SK-N-SH treated with all-trans-retinoic acid at 6 μM for 48 hours (cell line): ENCODE results near the gene OPRL1.

Experiments used
- ATAC-seq: fragments of 200-7000 bp; cut with Tn5 transposase; 3 replicates; pipeline ENCODE4 v1.9.1; 2020; ENCODE audit warnings: mild to moderate bottlenecking, moderate library complexity
- ARNTL ChIP-seq: fragments of 450-650 bp; formaldehyde crosslinking; IDR thresholded peaks from 2 replicates; pipeline ENCODE4 v1.5.0; 2020; ENCODE audit warnings: low read depth, mild to moderate bottlenecking, moderate library complexity, borderline replicate concordance
- BACH2 ChIP-seq: fragments of 250-450 bp; sonication (Bioruptor Pico); IDR thresholded peaks from 2 replicates; pipeline ENCODE4 v1.9.0; 2021; ENCODE audit warnings: mild to moderate bottlenecking, borderline replicate concordance
- CSDC2 ChIP-seq: fragments of 250-450 bp; sonication (Bioruptor Pico); IDR thresholded peaks from 2 replicates; pipeline ENCODE4 v1.5.0; 2020; ENCODE audit warnings: mild to moderate bottlenecking, moderate library complexity
- ESRRG ChIP-seq: fragments of 250-450 bp; sonication (Bioruptor Pico); IDR thresholded peaks from 2 replicates; pipeline ENCODE4 v1.6.1; 2021; ENCODE audit warnings: mild to moderate bottlenecking
- GLIS3 ChIP-seq: fragments of 250-450 bp; sonication (Bioruptor Pico); IDR thresholded peaks from 2 replicates; pipeline ENCODE4 v1.5.0; 2020; ENCODE audit warnings: mild to moderate bottlenecking, moderate library complexity
- ISL1 ChIP-seq: fragments of 250-450 bp; sonication (Bioruptor Pico); IDR thresholded peaks from 2 replicates; pipeline ENCODE4 v2.1.2; 2022; ENCODE audit warnings: mild to moderate bottlenecking, moderate library complexity
- OSR1 ChIP-seq: fragments of 250-450 bp; sonication (Bioruptor Pico); IDR thresholded peaks from 2 replicates; pipeline ENCODE4 v1.8.0; 2022; ENCODE audit warnings: moderate library complexity, mild to moderate bottlenecking, inconsistent platforms
- PPARA ChIP-seq: fragments of 250-450 bp; sonication (Bioruptor Pico); IDR thresholded peaks from 2 replicates; pipeline ENCODE4 v1.5.0; 2020; ENCODE audit warnings: mild to moderate bottlenecking, borderline replicate concordance
- RARB ChIP-seq: fragments of 250-450 bp; sonication (Bioruptor Pico); IDR thresholded peaks from 2 replicates; pipeline ENCODE4 v1.8.0; 2021; ENCODE audit warnings: mild to moderate bottlenecking, moderate library complexity
- TCF4 ChIP-seq: fragments of 250-450 bp; sonication (Bioruptor Pico); IDR thresholded peaks from 2 replicates; pipeline ENCODE4 v1.8.0; 2021; ENCODE audit warnings: mild to moderate bottlenecking, moderate library complexity, borderline replicate concordance
- TOX ChIP-seq: fragments of 250-450 bp; sonication (Bioruptor Pico); IDR thresholded peaks from 2 replicates; pipeline ENCODE4 v1.8.0; 2021; ENCODE audit warnings: mild to moderate bottlenecking, moderate library complexity, borderline replicate concordance
- ZC3H10 ChIP-seq: fragments of 250-450 bp; sonication (Bioruptor Pico); IDR thresholded peaks from 2 replicates; pipeline ENCODE4 v1.5.1; 2021; ENCODE audit warnings: mild to moderate bottlenecking, moderate library complexity
- ZFP3 ChIP-seq: fragments of 250-450 bp; sonication (Bioruptor Pico); IDR thresholded peaks from 2 replicates; pipeline ENCODE4 v1.5.0; 2020; ENCODE audit warnings: mild to moderate bottlenecking, moderate library complexity
- ZFP30 ChIP-seq: fragments of 450-650 bp; formaldehyde crosslinking; IDR thresholded peaks from 2 replicates; pipeline ENCODE4 v1.5.0; 2022; ENCODE audit warnings: mild to moderate bottlenecking, moderate library complexity
- ZNF70 ChIP-seq: fragments of 450-650 bp; formaldehyde crosslinking; IDR thresholded peaks from 2 replicates; pipeline ENCODE4 v1.5.0; 2020; ENCODE audit warnings: mild to moderate bottlenecking, moderate library complexity
- TF ChIP-seq, protein P1 (sequence below): fragments of 250-450 bp; sonication (Bioruptor Pico); IDR thresholded peaks from 2 replicates; pipeline ENCODE4 v1.8.0; 2020; ENCODE audit warnings: mild to moderate bottlenecking, moderate library complexity, borderline replicate concordance
- TF ChIP-seq, protein P2 (sequence below): fragments of 250-450 bp; sonication (Bioruptor Pico); IDR thresholded peaks from 2 replicates; pipeline ENCODE4 v1.5.1; 2020; ENCODE audit warnings: low read depth, mild to moderate bottlenecking, moderate library complexity
- TF ChIP-seq, protein P3 (sequence below): fragments of 250-450 bp; sonication (Bioruptor Pico); IDR thresholded peaks from 2 replicates; pipeline ENCODE4 v1.5.1; 2021; ENCODE audit warnings: mild to moderate bottlenecking, moderate library complexity
- TF ChIP-seq, protein P4 (sequence below): fragments of 250-450 bp; sonication (Bioruptor Pico); IDR thresholded peaks from 2 replicates; pipeline ENCODE4 v1.8.0; 2021; ENCODE audit warnings: low read depth, mild to moderate bottlenecking, moderate library complexity, borderline replicate concordance

The OPRL1 gene

DNA sequence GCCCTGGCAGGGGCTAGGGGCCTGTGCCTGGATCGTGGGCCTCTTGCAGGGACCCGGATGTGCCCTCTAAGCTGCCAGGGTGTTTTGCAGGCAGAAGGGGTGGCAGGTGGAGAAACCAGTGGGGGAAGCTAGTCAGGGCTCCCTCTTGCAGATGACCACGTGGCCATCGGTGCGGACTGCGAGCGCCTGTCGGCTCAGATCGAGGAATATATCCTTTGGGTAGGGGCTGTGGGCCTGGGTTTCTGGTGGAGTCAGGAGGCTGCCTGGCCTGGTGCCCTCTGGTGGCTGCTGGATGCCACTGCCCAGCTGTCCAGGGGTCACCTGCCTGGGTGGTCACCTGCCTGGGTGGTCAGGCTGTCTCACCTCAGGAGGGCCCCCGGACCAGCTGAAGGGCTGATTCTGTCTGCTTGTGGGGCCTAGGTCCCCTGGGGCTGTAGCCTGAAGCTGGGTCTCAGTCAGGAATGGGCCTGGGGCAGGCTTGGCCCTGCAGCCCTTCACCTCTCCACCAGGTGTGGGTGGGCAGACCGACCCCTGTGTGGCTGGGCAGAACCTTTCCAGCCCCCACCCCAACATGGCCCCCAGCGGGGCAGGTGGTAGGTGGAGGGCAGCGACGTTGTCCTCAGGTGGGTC lies 10.2 kb upstream of the OPRL1 start:
- ATAC-seq: peak; percentile 71
- TF ChIP-seq, protein P1, sequence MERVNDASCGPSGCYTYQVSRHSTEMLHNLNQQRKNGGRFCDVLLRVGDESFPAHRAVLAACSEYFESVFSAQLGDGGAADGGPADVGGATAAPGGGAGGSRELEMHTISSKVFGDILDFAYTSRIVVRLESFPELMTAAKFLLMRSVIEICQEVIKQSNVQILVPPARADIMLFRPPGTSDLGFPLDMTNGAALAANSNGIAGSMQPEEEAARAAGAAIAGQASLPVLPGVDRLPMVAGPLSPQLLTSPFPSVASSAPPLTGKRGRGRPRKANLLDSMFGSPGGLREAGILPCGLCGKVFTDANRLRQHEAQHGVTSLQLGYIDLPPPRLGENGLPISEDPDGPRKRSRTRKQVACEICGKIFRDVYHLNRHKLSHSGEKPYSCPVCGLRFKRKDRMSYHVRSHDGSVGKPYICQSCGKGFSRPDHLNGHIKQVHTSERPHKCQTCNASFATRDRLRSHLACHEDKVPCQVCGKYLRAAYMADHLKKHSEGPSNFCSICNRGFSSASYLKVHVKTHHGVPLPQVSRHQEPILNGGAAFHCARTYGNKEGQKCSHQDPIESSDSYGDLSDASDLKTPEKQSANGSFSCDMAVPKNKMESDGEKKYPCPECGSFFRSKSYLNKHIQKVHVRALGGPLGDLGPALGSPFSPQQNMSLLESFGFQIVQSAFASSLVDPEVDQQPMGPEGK (CRISPR knock-in tag): no peak
- TF ChIP-seq TCF4: no peak
- TF ChIP-seq GLIS3 (CRISPR knock-in tag): no peak
- TF ChIP-seq, protein P2, sequence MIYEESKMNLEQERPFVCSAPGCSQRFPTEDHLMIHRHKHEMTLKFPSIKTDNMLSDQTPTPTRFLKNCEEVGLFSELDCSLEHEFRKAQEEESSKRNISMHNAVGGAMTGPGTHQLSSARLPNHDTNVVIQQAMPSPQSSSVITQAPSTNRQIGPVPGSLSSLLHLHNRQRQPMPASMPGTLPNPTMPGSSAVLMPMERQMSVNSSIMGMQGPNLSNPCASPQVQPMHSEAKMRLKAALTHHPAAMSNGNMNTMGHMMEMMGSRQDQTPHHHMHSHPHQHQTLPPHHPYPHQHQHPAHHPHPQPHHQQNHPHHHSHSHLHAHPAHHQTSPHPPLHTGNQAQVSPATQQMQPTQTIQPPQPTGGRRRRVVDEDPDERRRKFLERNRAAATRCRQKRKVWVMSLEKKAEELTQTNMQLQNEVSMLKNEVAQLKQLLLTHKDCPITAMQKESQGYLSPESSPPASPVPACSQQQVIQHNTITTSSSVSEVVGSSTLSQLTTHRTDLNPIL (CRISPR knock-in tag): no peak
- no peak for TF ChIP-seq ARNTL (CRISPR knock-in tag)
- TF ChIP-seq TOX (CRISPR knock-in tag): no peak
- no peak for TF ChIP-seq ZFP3 (CRISPR knock-in tag)
- no peak for TF ChIP-seq ZC3H10 (CRISPR knock-in tag)
- no peak for TF ChIP-seq ISL1 (CRISPR knock-in tag)
- TF ChIP-seq ZNF70 (CRISPR knock-in tag): no peak
- TF ChIP-seq, protein P3, sequence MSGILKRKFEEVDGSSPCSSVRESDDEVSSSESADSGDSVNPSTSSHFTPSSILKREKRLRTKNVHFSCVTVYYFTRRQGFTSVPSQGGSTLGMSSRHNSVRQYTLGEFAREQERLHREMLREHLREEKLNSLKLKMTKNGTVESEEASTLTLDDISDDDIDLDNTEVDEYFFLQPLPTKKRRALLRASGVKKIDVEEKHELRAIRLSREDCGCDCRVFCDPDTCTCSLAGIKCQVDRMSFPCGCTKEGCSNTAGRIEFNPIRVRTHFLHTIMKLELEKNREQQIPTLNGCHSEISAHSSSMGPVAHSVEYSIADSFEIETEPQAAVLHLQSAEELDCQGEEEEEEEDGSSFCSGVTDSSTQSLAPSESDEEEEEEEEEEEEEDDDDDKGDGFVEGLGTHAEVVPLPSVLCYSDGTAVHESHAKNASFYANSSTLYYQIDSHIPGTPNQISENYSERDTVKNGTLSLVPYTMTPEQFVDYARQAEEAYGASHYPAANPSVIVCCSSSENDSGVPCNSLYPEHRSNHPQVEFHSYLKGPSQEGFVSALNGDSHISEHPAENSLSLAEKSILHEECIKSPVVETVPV (CRISPR knock-in tag): no peak
- TF ChIP-seq PPARA (CRISPR knock-in tag): no peak
- no peak for TF ChIP-seq CSDC2
- TF ChIP-seq RARB: no peak
- TF ChIP-seq, protein P4, sequence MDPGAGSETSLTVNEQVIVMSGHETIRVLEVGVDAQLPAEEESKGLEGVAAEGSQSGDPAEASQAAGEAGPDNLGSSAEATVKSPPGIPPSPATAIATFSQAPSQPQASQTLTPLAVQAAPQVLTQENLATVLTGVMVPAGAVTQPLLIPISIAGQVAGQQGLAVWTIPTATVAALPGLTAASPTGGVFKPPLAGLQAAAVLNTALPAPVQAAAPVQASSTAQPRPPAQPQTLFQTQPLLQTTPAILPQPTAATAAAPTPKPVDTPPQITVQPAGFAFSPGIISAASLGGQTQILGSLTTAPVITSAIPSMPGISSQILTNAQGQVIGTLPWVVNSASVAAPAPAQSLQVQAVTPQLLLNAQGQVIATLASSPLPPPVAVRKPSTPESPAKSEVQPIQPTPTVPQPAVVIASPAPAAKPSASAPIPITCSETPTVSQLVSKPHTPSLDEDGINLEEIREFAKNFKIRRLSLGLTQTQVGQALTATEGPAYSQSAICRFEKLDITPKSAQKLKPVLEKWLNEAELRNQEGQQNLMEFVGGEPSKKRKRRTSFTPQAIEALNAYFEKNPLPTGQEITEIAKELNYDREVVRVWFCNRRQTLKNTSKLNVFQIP: no peak
- TF ChIP-seq BACH2 (CRISPR knock-in tag): no peak
- TF ChIP-seq ESRRG (CRISPR knock-in tag): no peak

DNA sequence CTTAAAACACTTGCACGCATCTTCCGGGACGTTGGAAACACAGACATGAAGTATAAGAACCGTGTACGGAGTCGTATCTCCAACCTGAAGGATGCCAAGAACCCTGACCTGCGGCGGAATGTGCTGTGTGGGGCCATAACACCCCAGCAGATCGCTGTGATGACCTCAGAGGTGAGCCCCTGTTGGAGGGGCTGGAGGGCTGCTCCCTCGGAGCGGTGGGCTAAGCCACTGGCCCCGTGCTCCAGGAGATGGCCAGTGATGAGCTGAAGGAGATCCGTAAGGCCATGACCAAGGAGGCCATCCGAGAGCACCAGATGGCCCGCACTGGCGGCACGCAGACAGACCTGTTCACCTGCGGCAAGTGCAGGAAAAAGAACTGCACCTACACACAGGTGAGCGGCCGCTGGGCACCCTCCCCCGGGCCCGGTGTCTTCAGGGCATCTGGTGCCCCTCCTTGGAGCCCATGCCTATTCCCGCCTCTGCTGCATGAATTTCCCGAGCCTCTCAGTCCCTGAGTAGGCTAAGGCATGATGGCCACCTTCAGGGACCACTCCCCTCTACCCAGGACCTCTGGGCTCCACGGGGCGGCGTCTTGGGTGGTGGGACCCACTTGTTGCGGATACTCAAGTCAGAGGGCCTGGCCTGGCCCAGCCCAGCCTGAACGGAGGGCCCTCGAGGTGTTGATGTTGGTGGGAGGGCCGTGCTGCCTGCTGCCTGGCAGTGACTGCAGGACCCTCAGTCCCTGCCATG lies 9.5 kb upstream of the OPRL1 start:
- no peak for ATAC-seq
- TF ChIP-seq, protein P1 (CRISPR knock-in tag): no peak
- TF ChIP-seq ZFP3 (CRISPR knock-in tag): no peak

DNA sequence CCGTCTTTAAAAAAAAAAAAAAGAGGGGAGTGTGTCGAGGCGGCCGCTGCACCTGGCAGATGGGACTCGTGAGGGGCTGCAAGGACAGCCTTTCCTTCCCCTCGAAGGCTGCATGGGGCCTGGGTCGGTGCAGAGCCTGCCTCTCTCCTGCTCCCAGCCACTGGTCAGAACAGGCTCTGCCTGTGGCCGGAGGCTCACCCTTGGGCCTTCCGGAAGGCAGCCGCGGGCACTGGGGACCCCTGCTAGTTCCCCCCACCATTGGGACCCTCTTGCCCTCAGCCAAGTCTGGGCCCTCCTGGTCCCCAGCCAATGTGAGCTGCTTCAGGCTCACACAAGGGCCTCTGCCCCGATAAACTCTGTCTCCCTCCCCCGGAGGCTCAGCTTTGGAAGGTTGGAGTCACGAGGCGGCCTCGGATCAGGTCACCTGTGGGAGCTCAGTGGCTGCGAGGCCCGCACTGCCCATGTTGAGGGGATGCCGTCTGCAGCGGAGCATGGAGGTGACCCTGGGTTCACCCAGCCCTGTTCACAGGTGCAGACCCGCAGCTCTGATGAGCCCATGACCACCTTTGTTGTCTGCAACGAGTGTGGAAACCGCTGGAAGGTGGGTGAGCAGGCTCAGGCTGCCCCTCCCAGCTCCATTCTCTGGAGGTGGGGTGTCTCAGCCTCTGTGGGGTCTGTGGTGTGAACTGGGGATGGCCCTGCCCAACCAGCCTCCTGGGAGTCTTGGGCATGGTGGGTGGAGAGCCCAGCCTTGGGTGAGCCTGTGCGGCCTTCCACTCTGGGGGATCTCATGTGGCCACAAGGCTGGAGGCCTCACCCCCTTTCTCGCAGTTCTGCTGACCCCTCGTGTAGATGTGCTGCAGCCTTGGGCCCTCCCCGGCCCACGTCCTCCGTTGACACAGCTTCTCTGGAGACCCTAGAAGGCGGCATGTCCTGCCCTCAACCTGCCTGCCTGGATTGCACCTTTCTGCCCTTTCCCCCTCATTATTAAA lies 8.2 kb upstream of the OPRL1 start:
- no peak for ATAC-seq

More for the DNA sequence above, 8.2 kb upstream of the OPRL1 start:
- TF ChIP-seq ZC3H10 (CRISPR knock-in tag) (no peak), ESRRG (CRISPR knock-in tag) (no peak), CSDC2 (no peak), PPARA (CRISPR knock-in tag) (no peak), OSR1 (CRISPR knock-in tag) (no peak), ZFP30 (CRISPR knock-in tag) (no peak)
- TF ChIP-seq, protein P3 (CRISPR knock-in tag): no peak
